Measurements from ENCODE around the gene FNTB.

- no peak for TF ChIP-seq CTCF (IDR thresholded peaks at IDR 0.05)
- TF ChIP-seq POLR2A (IDR thresholded peaks at IDR 0.05) = no peak
Measured at GRCh38 chr14:65069874-65070413, 83.2 kb downstream of the FNTB start.
